Medulla oblongata (tissue), 1 donor: ENCODE measurements around the gene STK32B.
A peak's percentile ranks its signal among the peaks of the same experiment; 100 is the strongest.

ENCODE experiments used
- DNase-seq: peaks from one replicate; pipeline ENCODE4 v3.0.0-alpha.2; 2015; ENCODE audit errors: extremely low spot score

Gene STK32B

DNA sequence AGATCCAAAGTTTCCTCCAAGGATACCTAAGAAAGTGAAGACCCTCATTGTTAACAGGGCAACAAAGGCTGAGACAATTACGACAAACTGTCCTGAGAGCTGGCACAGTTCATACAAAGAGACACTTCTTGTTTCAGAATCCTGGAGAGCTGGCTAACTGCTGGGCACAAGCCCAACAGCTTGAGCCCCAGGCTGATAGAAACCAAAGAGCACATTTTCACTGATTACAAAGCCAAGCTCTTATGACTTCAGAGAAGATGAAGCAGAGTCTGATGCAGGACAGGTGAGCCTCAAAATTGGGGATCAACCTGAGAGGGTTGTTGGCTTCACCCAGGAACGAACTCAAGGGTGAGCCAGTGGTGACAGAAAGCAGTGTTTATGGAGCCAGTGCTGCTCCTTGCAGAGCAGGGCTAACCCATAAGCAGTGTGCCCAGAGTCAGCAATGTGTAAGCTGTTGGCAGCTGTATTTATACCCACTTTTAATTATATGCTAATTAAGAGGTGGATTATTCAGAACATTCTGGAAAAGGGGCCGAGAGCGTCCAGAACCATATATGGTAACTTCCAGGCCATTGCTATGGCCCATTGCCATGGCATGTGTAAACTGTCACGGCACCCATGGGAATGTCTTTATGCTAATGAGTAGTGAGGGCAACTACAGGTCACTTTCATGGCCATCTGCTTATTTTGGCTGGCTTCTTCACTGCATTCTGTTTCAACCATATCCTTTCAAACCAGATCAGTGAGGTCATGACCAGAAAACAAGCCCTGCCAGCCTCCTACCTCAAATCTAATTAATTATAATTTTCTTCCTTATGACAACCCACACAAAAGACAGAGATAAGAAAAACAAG lies 473.4 kb downstream of the STK32B start:
- DNase-seq, result peak; percentile 11

DNA sequence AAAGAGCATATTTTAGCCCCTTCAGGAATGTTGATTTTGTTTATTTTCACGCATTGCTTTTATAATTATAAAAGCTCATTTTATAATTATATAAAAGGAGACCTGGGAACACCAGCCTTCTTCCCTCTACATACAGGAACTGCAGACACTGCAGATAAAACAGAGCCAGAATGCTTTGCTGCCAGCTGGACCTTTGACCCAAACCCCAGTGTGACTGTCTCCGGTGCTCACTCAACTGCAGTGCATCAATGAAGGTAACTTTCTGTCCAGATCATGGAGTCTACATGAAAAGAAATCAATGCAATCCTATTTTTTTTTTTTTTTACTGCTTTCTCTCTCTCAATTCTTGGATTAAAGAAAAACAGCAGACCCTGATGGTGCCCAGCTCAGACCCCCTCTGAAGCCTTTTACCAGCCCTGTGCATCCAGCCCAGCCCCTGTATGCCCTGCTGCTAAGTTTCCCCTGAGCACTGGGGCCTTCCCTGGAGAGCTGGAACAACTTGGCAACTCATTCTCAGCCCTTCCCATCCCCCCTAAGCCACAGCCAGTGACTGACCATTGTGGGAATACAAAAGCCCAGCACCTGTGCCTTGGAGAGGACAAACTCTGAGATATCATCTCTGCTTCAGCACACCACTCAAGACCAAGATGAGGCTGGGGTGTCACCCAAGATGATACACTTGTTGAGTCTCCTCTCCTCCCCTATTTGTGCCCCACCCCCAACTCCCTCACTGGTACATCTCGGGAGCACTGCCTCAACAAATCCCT lies 475.0 kb downstream of the STK32B start:
- no peak for DNase-seq

DNA sequence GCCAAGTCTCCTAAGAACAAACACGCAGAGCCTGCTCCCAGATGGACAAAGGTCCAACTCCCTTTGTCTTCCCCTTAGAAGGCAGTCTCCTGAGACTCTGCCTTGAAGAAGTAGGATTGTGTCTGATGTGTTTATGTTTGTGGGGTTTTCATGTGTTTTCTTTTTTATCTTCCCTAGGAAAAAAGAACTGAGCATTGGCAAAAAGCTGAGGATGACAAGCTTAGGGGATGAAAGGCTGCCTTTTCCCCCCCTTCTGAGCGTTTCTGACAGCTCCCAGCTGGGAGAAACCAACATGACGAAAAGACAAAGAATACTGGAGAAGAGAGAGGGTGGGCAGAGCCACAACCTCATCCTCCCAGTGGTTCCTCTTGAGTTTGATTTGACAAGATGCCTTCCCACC lies 475.9 kb downstream of the STK32B start:
- DNase-seq, result no peak

DNA sequence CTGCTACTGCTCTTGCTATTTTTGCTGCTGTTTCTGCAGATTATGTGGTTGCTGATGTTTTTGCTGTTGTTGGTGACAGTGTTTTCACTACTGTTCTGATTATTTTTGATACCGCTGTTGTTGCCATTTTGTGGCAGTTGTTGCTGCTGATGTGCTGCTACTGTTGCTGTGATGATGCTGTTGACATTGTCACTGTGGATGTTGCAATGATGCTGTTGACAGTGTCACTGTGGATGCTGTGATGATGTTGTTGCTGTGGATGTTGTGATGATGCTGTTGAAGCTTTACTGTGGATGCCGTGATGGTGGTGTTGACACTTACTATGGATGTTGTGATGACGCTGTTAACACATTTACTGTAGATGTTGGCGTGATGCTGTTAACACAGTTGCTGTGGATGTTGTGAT lies 476.8 kb downstream of the STK32B start:
- no peak for DNase-seq

GRCh38 chr4:5532100-5532499 lies 480.8 kb downstream of the STK32B start:
- DNase-seq, result no peak

DNA sequence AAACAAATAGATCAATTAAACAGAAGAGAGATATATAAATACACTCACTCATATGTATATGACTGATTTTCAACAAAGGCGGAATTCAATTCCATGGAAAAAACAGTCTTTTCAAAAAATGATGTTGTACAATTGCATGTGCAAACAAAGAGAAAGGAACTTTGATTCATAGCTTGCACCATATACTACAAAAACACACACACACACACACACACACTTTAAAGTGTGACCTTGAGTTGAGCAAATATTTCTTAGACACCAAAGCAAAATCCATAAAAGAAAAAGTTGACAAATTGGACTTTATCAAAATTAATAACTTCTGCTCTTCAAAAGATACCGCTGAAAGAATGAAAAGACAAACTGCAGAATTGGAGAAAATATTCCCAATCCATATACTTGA lies 488.3 kb downstream of the STK32B start:
- DNase-seq, result no peak

DNA sequence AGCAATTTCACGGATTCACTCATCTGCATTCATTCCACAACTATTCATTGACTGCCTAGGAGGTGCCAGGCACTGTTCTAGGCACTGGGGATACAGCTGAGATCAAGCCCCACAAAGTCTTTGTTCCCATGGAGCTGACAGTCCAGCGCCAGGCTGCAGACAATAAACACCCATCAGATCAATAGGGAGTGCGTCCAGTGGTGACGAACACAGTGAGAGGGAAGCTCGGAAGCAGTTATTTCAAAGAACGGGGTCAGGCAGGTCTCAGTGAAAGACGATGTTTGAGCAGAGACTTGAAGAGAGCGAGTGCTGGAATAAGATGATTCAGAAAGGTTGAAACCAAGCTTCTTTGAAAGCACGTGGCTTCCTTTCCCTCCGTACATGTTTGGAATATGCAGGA lies 489.9 kb downstream of the STK32B start:
- DNase-seq, result no peak

DNA sequence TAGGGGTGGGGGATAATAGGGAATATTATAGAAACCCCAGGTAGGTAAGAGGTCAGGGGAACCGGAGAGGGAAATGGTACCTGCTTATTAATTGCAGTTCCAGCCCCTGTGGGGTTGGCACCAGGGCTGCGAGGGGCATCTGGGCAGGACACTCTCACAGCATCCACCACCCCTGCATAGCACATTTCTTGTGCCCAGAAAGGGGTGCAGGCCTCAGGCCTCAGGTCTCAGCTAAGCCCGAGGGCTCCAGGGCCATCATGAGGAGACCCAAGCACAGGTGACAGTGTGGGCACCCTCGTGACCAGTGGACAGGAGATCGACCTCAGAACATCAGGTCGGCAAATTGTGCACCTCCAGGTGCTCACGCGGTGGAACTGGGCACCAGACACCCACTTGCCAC lies 492.4 kb downstream of the STK32B start:
- DNase-seq, result no peak

- no peak for DNase-seq
Observed at GRCh38 chr4:5544762-5545161, 493.5 kb downstream of the STK32B start.

DNA sequence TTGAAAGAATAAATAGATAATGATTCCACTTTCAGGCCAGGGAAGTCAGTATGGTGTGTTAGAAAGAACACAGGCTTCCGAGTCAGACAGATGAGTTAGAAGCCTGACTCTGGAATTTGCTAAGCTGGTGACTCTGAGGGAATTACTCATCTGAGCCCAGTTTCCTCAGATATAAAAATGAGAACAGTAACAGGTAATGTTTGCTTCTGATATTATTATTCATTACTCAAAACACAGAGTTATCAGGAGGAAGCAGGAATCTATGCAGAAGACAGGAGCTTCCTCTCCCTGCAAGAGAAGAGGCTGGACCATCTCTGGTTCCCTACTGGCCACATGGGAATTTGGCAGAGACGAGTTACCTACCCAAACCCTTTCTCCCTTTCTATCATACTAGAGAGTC lies 494.0 kb downstream of the STK32B start:
- DNase-seq, result no peak

DNA sequence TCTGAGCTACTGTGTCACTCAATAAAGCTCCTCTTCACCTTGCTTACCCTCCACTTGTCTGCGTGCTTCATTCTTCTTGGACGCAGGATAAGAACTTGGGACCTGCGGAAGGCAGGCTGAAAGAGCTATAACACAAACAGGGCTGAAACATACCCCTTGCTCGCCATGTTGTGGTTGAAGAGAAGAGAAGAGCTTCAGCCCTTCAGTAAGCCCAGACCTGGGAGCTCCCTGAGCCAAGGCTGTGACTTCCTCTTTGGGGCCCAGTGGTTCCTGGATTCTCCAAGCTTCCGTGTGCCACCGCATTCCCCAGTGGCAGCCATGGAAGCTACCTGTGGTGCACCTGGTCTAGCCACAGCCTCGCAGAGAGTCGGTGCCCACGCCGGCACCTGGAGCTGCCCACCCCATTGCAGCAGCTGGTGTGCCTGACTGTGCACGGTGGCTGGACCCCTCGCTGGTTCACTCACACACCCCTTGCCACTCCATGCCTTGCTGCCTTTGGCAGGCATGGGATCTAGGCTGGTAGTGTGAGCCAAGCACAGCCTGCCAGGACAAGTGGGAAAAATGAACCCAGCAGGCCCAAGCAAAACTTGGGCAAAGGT lies 496.5 kb downstream of the STK32B start:
- no peak for DNase-seq
